HG03025 (cell line): ENCODE results near the gene OXNAD1.

ENCODE experiments used
- ATAC-seq: cut with Tn5 transposase; IDR thresholded peaks from one replicate; pipeline ENCODE4 v1.9.1; 2021; ENCODE audit warnings: mild to moderate bottlenecking, moderate library complexity; ENCODE audit not compliant: unreplicated experiment, low FRiP score

OXNAD1 gene

DNA sequence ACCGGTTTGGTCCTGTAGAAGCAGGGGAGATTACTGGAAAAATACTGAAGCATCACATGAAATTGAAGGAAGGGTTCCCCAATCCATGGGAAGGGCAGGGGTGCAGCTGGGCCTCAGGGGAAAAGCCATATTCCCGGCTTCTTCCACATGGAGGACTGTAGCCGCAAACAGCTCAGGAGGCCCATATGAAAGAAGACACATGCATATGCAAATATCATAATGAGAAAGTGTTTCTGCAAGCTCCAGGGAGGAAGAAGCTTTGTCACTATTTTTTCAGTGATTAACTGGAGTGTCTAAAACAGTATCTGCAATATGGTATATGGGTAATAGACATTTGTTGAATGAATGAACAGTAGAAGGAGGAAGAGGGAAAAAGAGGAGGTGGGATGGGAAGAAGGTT, 19.4 kb upstream of the OXNAD1 start:
- no peak for ATAC-seq

DNA sequence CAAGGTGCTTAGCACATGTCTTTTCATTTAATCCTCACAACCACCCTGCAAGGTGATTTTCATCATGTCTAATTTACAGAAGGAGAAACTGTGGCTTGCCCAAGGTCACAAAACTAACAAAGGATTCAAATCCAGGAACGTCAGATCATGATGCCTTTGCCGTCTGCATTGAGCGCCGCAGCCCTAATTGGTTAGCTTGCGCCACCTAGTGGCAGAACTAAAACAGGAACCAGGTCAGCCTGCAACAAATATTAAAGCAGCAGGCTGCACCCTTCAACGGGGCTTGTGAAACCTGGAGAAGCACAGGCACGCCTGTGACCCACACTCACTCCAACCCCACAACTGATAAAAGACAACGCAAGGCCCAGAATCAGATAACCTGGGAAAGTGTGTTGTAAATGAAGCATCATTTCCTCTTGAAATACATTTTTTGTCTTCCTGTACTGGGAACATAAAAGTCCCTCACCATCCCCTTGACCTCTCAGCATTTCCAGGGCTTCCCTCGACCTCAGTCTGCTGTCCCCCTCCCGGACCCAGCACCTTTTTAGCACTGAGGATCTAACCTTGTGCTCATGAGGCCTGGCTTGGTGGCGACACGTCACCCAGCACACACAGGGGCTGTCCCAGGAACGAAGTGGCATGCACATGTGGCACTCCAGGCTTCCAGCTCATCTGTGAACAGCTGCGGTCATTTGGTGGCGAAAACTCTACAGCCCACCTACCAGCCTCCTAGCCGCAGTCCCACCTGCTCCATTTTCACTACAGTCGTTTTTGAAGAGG, 17.5 kb upstream of the OXNAD1 start:
- ATAC-seq: peak; percentile 79

DNA sequence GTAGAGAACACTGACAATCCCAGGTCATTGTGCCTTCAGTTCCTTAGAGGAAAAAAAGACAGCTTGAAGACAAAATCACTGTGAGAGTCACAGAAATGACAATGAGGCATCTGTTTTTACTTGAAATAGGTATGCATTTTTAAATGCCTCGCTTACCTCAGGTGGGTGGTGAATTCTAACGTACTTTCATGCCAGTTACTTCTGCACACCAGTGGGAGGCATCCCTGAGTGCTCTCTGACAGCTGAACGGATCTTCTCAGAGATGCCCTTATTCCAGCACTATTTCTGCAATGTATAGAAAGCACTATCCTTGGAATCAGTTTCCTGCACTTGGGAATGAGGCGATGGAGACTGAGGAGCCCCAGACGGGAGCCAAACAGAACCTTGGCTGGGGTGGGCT, 16.5 kb upstream of the OXNAD1 start:
- no peak for ATAC-seq

DNA sequence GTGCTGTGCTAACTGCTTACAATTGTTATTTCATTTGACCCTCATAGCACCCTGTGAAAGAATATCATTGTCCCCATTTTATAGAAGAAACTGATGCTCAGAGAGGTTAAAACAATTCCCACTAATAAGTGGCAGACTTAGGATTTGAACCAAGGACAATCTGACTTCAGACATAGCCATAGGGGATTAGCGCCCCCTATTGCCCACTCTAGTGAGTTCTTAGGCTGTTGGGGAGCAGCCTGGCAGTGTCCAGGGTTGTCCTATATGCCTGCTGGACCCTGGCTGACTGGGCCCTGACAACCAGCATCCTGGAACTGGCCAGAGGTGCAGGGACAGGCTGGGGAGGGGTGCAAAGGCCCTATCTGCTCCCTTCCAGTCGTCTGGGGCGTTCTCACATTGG, 15.7 kb upstream of the OXNAD1 start:
- ATAC-seq: no peak

DNA sequence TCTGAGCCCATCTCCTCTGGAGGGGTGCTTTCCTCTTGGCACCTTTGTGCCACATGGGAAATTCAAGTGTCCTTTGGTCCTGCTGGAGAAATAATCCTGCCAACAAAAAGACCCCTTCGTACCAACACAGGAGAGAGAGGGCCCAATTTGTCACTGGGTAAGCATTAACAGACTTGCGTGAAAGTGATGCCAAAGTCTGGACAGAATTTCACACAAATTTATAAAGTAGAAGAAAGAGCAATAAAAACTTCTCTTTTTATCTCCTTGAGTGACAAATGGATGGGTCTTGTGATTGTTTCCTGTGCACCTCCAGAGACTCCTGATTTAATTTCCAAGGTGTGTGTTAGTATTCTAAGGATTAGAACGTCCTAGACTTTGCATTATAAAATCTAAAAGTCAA, 15.1 kb upstream of the OXNAD1 start:
- ATAC-seq: no peak

DNA sequence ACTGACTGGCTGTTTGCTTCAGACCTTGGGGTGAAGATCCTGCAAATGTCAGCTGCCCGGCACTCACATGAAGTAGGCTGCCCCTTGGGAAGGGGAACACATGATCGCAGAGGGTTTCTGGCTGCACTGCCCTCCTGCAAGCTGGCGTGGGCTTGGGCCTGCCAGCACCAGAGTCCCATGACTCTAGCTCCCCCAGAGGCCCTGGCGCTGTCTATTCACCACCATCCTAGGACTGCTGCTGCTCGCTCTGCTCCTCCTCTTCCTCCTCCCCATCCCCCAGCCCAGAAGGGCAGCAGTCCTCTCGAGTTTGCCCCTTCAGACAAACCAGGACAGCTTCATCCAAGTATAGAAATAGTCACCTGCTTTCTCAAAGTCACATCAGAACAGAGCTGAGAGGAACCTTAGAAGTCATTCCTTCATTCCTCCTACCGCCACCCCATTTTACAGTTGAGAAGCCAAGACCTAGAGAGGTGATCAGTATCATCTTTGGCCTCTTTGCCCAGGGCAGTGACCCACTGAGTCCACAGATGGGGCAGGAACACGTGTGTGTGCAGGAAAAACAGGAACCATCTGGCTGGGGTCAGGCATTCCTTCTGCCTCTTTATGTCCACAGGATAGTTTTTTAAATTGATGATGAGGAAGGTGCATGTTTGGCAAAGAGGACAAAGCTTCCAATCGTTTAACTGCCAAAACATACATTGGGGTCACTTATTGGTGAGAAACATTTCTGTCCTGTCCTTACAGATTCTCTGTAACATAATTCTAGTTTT, 13.5 kb upstream of the OXNAD1 start:
- no peak for ATAC-seq

DNA sequence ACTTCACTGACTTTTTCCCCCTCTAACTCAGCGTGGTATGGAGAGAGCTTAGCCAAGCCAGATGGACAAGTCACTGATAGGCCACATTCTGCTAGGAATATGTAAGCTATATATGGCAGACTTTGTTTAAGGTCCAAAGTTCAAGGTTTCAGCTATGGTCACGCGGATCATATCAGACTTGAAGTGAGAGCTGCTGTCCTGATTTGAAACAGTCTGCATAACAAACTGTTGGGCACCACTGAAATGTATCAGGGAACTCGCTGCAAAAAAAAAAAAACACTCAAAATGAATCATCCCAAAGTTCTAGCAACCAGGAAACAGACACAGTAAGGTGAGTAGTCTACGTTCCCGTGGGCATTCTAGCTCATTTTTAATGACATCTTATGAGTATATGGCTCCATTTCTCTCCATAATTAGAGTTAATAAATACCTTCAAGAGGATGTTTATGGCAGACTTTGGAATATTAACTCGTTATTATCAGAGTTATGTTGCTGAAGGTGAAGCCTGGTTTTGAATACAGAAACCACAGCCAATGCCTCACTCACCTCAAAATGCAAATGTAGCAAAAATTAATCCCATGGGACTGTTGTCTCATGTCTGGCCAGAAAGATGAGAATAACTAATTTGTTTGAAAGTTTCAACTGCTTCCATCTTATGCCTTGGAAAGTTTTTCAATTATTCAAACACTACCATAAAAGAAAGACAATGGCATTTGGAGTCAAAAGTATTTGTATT, 12.6 kb upstream of the OXNAD1 start:
- ATAC-seq: no peak

DNA sequence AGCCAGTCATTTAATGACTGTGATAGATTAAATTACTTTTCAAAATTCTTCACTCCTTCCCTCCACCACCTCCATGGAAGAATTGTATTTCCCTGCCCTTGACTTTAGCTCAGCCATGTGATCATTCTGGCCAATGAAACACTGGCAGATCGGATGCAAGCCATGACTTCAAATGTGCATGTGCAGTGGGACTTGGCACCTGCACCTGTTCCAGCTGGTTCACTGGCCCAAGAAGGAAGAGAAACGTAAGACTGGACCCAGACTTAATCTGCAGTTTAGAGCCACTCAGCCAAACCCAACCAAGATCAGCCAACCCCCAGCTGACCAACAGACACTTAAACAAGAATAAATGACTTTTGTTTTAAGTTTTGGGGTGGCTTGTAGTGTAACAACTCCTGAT, 12.0 kb upstream of the OXNAD1 start:
- ATAC-seq: no peak

DNA sequence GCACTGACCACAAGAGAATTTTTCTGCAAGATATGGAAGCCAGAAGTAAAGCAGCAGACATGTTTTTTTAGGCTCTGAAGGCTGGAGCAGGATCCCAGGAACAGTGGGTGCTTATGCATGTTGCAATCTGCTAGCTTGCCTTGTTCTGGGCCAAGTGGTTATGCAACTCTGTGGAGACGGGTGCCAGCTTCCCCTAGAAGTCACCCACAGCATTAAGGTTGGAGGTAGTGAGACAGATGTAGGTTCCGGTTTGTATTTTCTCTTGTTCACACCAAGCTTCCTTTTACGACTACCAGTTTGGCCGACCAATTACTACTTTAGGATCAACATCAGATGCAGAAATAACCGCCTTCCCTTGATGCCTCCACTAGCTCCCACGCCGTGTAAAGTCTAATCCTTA, 11.4 kb upstream of the OXNAD1 start:
- no peak for ATAC-seq

DNA sequence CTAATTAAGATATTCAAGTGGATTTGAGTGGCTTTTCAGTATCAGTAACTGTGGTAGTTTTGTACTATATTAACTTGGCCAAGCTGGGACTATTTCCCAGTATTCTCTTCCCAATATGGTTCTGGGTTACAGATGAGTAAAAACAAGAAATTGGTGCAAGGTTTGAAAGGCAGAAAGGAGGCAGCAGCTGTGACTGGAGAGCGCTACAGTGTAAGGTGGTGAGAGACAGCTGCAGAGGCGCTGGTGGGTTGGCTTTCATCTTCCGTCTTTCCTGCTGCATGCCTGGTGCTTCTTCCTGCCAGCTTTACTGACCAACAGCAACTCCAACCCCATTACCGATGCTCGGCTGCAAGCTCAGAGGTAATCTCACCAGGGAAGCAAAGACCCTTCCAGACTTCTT, 10.1 kb upstream of the OXNAD1 start:
- ATAC-seq: no peak

DNA sequence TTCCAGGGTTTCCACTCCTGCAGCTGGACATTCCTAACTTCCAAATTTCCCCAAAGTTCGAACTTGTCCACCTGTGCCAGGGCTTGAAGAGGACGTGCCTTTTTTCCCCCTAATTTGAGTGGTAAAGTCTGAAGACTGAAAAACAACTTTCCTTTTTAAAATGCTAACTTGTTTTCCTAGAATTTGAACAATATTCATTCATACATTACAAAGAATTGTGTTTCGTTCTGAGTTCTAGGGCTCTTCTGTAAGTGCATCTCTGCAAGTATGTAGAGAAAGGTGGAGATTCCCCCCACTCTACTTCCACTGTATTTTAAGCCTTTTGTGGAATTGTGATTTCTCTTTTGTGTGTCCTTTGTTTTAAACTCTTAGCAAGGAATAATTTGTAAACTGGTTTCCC, 9.7 kb upstream of the OXNAD1 start:
- ATAC-seq: no peak

DNA sequence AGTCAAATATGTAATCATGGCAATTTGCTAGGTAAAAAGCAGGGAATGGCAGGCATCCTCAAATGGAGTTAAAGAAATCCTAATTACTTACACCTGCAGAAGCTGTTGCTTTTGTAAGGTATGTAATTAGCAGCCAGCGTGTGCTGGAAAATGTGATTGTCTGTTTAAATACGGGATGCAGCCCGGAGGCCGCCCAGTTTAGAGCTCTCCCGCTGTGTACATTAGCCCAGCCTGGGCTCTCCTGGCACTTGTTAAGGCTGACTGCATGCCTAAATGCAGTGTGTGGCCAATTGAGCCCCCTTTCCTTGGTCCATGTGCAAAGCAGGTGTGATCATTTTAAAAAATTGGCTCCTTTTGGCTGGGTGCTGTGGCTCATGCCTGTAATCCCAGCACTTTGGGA, 9.3 kb upstream of the OXNAD1 start:
- no peak for ATAC-seq

DNA sequence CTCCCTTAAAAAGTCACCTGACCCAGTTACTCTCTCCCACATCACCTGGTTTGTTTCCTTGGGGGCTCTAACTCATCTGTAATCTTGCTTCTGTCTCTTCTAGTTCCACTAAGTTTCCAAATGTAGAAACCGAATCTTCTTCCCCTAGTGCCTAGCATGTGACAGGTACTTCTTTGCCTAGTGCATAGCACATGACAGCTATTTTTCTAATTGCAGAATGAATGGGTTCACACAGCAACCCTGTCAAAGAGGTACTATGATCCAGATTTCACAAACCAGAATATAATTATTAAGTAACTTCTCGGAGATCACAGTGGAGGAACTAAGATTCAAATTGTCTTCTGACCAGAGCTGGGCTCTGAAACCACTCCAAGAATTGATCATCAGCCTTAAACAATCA, 7.7 kb upstream of the OXNAD1 start:
- no peak for ATAC-seq

DNA sequence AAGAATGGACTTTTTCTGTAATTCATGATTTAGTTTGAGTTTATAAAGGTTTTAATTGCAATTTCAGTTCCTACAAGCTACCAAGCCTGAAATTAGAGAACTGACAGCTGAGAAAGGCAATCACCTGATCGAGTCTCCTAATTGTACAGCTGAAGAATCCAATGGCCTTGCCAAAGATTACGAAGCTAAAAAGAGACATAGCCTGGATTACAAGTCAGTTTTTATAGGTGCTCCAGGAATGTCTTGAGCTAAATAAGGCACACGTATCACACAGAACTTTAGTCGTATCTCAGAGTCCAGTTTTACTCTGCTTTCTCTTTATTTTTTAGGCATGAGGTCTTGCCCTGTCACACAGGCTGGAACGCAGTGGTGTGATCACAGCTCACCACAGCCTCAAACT, 6.8 kb upstream of the OXNAD1 start:
- ATAC-seq: no peak

DNA sequence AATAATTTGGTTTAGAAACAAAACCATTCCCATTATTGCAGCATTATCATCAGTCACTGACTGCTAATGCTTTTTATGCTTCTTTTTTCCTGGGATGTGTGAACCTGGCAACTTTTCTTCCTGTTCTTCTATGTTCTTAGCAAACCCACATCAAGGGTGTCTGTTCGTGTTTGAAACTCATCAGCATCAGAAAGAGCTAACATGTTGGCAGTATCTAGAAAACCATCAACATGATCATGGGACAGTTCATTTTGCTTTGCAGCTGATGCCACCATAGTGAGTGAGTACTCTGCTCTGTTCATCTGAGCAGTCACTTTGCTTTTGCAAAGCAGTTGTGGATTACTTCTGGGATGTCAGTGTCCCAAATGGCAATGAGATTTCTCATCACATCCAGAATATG, 6.1 kb upstream of the OXNAD1 start:
- ATAC-seq: no peak

DNA sequence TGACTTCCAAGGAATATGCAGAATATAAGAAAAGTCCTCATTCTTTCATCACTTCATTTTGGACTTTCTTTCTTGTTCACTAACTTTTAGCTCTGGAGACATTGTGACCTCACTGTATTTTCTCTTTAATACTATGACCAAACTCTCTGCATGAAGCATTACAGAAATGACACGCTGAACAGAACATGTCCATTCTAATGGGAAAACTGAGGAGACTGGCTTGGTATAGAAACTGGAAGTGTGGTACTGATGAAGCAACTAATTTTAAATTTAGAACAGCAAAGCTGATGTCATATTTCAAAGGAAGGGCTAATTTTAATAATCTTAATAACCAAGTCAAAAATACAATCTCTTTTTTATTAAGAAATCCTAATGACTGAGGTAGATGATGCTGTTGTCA, 5.0 kb upstream of the OXNAD1 start:
- ATAC-seq: no peak

DNA sequence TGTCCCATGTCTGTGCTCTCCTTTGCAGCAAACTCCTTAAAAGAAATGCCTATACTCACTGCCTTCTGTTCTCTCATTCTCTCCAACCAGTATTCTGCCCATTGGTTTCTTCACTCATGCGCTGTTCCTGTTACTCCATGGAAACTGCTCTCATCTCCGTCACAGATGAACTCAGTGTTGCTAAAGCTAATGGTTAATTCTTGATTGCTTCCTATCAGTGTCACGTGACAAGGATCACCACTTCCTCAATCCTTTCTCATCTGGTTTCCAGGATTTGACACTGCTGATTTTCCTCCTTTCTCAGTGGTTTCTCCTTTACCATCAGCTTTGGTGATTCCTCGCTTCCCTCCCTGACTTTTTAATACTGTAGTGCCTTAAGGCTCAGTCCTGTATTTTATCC, 2.8 kb upstream of the OXNAD1 start:
- no peak for ATAC-seq

DNA sequence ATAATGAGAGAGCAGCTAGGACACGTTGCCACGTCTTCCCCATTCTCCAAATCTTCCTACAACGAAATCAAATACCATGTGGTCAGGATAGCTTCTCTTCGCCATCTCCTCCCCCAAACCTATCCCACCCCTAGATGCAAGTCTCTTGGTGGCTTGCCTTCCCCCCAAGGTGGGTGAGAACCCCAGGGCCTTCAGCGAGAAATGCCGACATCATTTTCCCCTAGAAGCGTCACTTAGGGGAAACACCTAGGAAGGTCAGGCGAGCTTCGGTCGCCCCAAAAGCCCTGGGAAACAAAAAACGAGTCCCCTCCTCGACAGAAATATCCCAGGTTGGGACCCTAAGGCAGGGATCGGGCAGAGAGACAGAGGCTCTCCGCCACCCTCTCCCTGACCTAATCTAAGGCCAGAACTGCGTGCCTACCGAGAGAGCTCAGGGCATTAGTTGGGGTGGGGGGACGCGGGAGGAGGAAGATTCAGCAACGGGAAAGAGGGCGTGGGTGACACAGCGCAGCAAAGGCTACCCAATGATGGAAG, 771 bp upstream of the OXNAD1 start:
- ATAC-seq: no peak

DNA sequence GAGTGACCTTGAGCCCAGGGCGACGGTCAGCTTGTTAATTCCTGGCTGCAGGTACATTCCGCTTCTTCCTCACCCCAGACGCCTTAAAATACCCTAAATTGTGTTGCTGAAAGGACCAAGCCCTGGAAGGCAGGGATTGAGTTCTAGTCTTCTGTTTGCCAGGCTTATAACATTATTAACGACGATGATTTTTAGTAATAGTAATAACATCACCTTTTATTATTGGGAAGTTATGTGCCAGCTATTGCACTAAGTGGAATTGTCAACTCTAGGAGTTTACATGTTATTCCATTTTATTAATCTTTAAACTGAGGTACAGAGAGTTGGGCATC, 409 bp downstream of the OXNAD1 start:
- no peak for ATAC-seq

DNA sequence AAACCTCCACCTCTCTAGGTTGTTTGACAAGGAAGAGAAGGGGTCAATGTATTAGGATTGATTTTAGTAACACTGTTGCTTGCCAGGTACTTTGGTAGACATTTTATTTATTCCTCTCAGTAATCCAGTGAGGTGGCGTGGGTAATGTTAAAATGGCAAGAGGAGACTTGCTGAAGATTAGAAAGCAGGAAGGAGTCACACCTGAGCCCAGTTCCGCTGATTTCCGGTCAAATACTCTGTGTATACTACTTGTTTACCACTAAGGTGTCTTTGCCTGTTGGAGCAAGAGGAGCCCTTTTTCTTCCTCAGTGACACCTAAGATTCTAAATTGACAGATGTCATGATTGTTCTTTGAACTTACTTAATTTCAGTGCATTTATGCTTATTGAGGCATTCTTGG, 1.7 kb downstream of the OXNAD1 start:
- ATAC-seq: no peak

DNA sequence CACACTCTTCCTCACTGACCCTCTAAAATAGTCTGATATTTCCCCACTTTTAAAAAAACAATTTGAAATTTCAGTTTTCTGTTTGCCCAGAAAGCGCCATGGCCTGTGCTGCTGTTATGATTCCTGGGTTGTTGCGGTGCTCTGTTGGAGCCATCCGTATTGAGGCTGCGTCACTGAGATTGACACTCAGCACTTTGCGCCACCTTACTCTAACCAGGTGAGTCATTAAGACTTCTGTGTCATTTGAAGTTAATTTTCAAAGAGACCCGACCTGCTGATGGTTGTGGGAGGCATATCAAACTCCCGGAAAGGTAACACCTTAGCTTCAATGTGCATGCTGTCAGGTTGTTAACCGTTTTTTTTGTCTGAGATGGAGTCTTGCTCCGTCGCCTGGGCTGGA, 5.8 kb downstream of the OXNAD1 start:
- ATAC-seq: no peak
